GM18861 (cell line): ENCODE results near the gene SLCO2A1.

Experiments
- ATAC-seq: cut with Tn5 transposase; IDR thresholded peaks from one replicate; pipeline ENCODE4 v1.9.1; 2021; ENCODE audit not compliant: unreplicated experiment

Gene SLCO2A1

GRCh38 chr3:133955892-133956291, 73.8 kb downstream of the SLCO2A1 start:
- no peak for ATAC-seq

- ATAC-seq, result no peak
Measured at GRCh38 chr3:133954717-133955360, 74.9 kb downstream of the SLCO2A1 start.

- no peak for ATAC-seq
Measured at GRCh38 chr3:133953297-133953696, 76.4 kb downstream of the SLCO2A1 start.

- ATAC-seq, result no peak
Measured at GRCh38 chr3:133949438-133949837, 80.3 kb downstream of the SLCO2A1 start.

- ATAC-seq, result no peak
Measured at GRCh38 chr3:133948996-133949395, 80.7 kb downstream of the SLCO2A1 start.

- no peak for ATAC-seq
Measured at GRCh38 chr3:133948131-133948810, 81.5 kb downstream of the SLCO2A1 start.

- no peak for ATAC-seq
Measured at GRCh38 chr3:133945381-133946095, 84.2 kb downstream of the SLCO2A1 start.

- ATAC-seq, result no peak
Measured at GRCh38 chr3:133944641-133945380, 84.9 kb downstream of the SLCO2A1 start.

- no peak for ATAC-seq
Measured at GRCh38 chr3:133944181-133944580, 85.5 kb downstream of the SLCO2A1 start.

GRCh38 chr3:133943639-133944141, 86.0 kb downstream of the SLCO2A1 start:
- ATAC-seq, result no peak

- ATAC-seq, result no peak
Measured at GRCh38 chr3:133943031-133943535, 86.6 kb downstream of the SLCO2A1 start.

- no peak for ATAC-seq
Measured at GRCh38 chr3:133941415-133941821, 88.3 kb downstream of the SLCO2A1 start.

GRCh38 chr3:133940536-133940935, 89.2 kb downstream of the SLCO2A1 start:
- ATAC-seq, result no peak

GRCh38 chr3:133939463-133939835, 90.3 kb downstream of the SLCO2A1 start:
- ATAC-seq, result no peak

- ATAC-seq, result no peak
Measured at GRCh38 chr3:133938770-133939462, 90.8 kb downstream of the SLCO2A1 start.

- no peak for ATAC-seq
Measured at GRCh38 chr3:133937756-133938601, 91.7 kb downstream of the SLCO2A1 start.

- ATAC-seq, result no peak
Measured at GRCh38 chr3:133937061-133937686, 92.6 kb downstream of the SLCO2A1 start.

GRCh38 chr3:133935843-133936769, 93.6 kb downstream of the SLCO2A1 start:
- ATAC-seq, result no peak
